Suprapubic skin (tissue), 4 donors: Measurements from ENCODE around the gene TFDP1. TPM values are rescaled to one million over a fixed set of nuclear protein-coding genes. Genes with fewer than 3 reads are reported as not detected.

Experiments
- DNase-seq, 2 donors: peaks; one replicate each; pipeline ENCODE4 v3.0.0-alpha.2; 2019; ENCODE audit warnings: low spot score in 2 of 2
- H3K27ac ChIP-seq: fragments of 200-600 bp; sonication (generic); one replicate; pipeline ENCODE4 v1.5.1; 2019
- H3K27me3 ChIP-seq: fragments of 200-600 bp; sonication (generic); one replicate; pipeline ENCODE4 v1.5.1; 2019
- H3K36me3 ChIP-seq: fragments of 200-600 bp; sonication (generic); one replicate; pipeline ENCODE4 v1.5.1; 2019
- H3K4me1 ChIP-seq: fragments of 200-600 bp; sonication (generic); one replicate; pipeline ENCODE4 v1.5.1; 2019
- H3K4me3 ChIP-seq: fragments of 200-600 bp; sonication (generic); one replicate; pipeline ENCODE4 v1.5.1; 2019; ENCODE audit warnings: mild to moderate bottlenecking
- H3K9me3 ChIP-seq: fragments of 200-600 bp; sonication (generic); one replicate; pipeline ENCODE4 v1.5.1; 2019
- EP300 ChIP-seq: sonication (generic); formaldehyde crosslinking; IDR thresholded peaks from one replicate; pipeline ENCODE4 v1.6.1; 2017; ENCODE audit warnings: antibody characterized with exemption
- POLR2A ChIP-seq, 2 donors: fragments of 450-650 bp; IDR thresholded peaks; one replicate each; pipeline ENCODE4 v1.6.1; 2017; ENCODE audit warnings: antibody characterized with exemption in 2 of 2, mild to moderate bottlenecking in 2 of 2, moderate library complexity in 2 of 2
- POLR2AphosphoS5 ChIP-seq, 3 donors: sonication (generic); formaldehyde crosslinking; IDR thresholded peaks; one replicate each; pipeline ENCODE4 v1.6.1; 2017; ENCODE audit warnings: antibody characterized with exemption in 3 of 3
- WGBS: methylation state at CpG from one replicate; pipeline ENCODE4 v1.1.5; 2018; 5-methylcytosine and 5-hydroxymethylcytosine counted together
- total RNA-seq, 4 donors: library from RNA; depleted of rRNA; stranded (reverse); fragments of >200 nt; gene quantifications; one replicate each; pipeline ENCODE4 v1.1.0, GENCODE V29; 2016
- TF ChIP-seq, protein P1 (sequence below), 2 donors: fragments of 200-600 bp in 1 of 2; fragments of 450-650 bp in 1 of 2; sonication (generic) in 1 of 2; IDR thresholded peaks; one replicate each; pipeline ENCODE4 v1.5.1; 2016 to 2019; ENCODE audit warnings: antibody characterized with exemption in 2 of 2, mild to moderate bottlenecking in 1 of 2, moderate library complexity in 1 of 2

TFDP1 gene
- 10 to 100 TPM; 47.5 to 63.3 (median 52.0) TPM for total RNA-seq

GRCh38 chr13:113584205-113584869 lies at the start of gene TFDP1:
Gene TFDP1, plus strand, starts transcription at chr13:113584753. Its CDS starts 1,085 bp downstream, at chr13:113585838.
- H3K27ac ChIP-seq: no peak within 1 kb of the TSS
- DNase-seq: peak; percentile 68 to 76
- no peaks in the 10 kb centered on the region for H3K27me3 ChIP-seq
- H3K9me3 ChIP-seq: no peaks in the 10 kb centered on the region
- peaks cover 6% of the 10 kb centered on the region for H3K36me3 ChIP-seq
- peak within 1 kb of the TSS; percentile 69 for H3K4me3 ChIP-seq
- H3K4me1 ChIP-seq: peaks cover 19% of the 10 kb centered on the region
- TF ChIP-seq, protein P1, sequence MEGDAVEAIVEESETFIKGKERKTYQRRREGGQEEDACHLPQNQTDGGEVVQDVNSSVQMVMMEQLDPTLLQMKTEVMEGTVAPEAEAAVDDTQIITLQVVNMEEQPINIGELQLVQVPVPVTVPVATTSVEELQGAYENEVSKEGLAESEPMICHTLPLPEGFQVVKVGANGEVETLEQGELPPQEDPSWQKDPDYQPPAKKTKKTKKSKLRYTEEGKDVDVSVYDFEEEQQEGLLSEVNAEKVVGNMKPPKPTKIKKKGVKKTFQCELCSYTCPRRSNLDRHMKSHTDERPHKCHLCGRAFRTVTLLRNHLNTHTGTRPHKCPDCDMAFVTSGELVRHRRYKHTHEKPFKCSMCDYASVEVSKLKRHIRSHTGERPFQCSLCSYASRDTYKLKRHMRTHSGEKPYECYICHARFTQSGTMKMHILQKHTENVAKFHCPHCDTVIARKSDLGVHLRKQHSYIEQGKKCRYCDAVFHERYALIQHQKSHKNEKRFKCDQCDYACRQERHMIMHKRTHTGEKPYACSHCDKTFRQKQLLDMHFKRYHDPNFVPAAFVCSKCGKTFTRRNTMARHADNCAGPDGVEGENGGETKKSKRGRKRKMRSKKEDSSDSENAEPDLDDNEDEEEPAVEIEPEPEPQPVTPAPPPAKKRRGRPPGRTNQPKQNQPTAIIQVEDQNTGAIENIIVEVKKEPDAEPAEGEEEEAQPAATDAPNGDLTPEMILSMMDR (IDR thresholded peaks at IDR 0.05): no peak
- no peak for TF ChIP-seq EP300
- TF ChIP-seq POLR2A (IDR thresholded peaks at IDR 0.05): peak in 1 of 2 donors; percentile 35
- 20% methylated on average over 8 of the region's 92 CpGs for WGBS

GRCh38 chr13:113535381-113535781 lies 49.2 kb upstream of the TFDP1 start:
- peaks cover 46% of the 10 kb centered on the region for H3K36me3 ChIP-seq
- no peaks in the 10 kb centered on the region for H3K9me3 ChIP-seq
- no peak overlapping the region for H3K27ac ChIP-seq
- DNase-seq: no peak
- TF ChIP-seq EP300 (no peak), POLR2A (IDR thresholded peaks at IDR 0.05) (no peak), POLR2AphosphoS5 (IDR thresholded peaks at IDR 0.05) (no peak)
- TF ChIP-seq, protein P1 (IDR thresholded peaks at IDR 0.05): no peak
- no peaks in the 10 kb centered on the region for H3K27me3 ChIP-seq
- 97% methylated on average over 13 of the region's 13 CpGs for WGBS
- H3K4me1 ChIP-seq: no peaks in the 10 kb centered on the region
- no peak overlapping the region for H3K4me3 ChIP-seq

DNA sequence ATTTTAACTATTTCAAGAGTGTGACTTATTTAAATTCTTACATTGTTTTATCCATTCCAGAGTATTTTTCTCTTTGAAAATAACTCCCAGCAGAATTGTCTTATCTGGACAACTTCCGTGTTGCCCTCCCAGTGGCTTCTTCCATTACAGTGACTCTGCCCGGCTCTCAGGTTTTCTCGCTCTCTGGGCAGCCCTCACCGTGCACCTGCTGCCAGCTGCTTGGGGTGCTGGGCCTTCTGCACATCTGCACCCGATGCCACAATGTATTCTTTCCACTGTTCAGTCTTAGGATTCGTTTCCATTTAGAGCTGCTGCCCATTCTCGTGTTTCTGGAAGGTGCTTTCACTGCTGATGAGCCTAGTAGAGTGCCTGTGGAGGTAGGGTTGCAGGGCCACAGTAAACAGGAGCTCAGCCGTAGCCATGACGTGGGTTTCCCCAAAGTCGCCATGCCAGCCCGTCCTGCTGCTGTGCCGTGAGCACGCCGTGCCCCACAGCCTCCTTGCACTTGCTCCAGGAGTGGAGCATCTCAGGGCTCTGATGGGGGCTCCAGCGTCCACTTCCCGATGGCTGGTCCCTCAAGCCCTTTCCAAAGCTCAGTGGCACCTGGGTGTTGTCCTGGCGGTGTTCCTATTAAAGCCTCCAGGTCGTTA lies 48.0 kb upstream of the TFDP1 start:
- Histone ChIP-seq H3K27ac (no peak overlapping the region), H3K9me3 (no peaks in the 10 kb centered on the region), H3K27me3 (no peaks in the 10 kb centered on the region), H3K4me1 (no peaks in the 10 kb centered on the region), H3K4me3 (no peak overlapping the region), H3K36me3 (peaks cover 41% of the 10 kb centered on the region)
- 91% methylated on average over 18 of the region's 18 CpGs for WGBS
- no peak for TF ChIP-seq POLR2A (IDR thresholded peaks at IDR 0.05)
- TF ChIP-seq EP300: no peak
- no peak for TF ChIP-seq POLR2AphosphoS5 (IDR thresholded peaks at IDR 0.05)
- DNase-seq: no peak

- TF ChIP-seq POLR2AphosphoS5 (IDR thresholded peaks at IDR 0.05) (no peak), EP300 (no peak), POLR2A (IDR thresholded peaks at IDR 0.05) (no peak)
- TF ChIP-seq, protein P1 (IDR thresholded peaks at IDR 0.05): no peak
- Histone ChIP-seq H3K4me3 (no peak overlapping the region), H3K27me3 (no peaks in the 10 kb centered on the region), H3K27ac (no peak overlapping the region), H3K36me3 (peaks cover 36% of the 10 kb centered on the region), H3K9me3 (no peaks in the 10 kb centered on the region), H3K4me1 (no peaks in the 10 kb centered on the region)
- WGBS: 90% methylated on average over 19 of the region's 19 CpGs
- DNase-seq: no peak
Measured at GRCh38 chr13:113537205-113537604, 47.3 kb upstream of the TFDP1 start.

GRCh38 chr13:113537909-113538688 lies 46.5 kb upstream of the TFDP1 start:
- no peaks in the 10 kb centered on the region for H3K9me3 ChIP-seq
- WGBS: 93% methylated on average over 19 of the region's 21 CpGs
- peaks cover 33% of the 10 kb centered on the region for H3K36me3 ChIP-seq
- H3K4me3 ChIP-seq: no peak overlapping the region
- no peaks in the 10 kb centered on the region for H3K27me3 ChIP-seq
- DNase-seq: no peak
- no peaks in the 10 kb centered on the region for H3K4me1 ChIP-seq
- no peak overlapping the region for H3K27ac ChIP-seq
- no peak for TF ChIP-seq POLR2AphosphoS5 (IDR thresholded peaks at IDR 0.05)
- TF ChIP-seq EP300: no peak
- TF ChIP-seq, protein P1 (IDR thresholded peaks at IDR 0.05): no peak
- no peak for TF ChIP-seq POLR2A (IDR thresholded peaks at IDR 0.05)
